K562 (cell line): ENCODE data around the gene RAB25. TPM values are rescaled to one million over a fixed set of nuclear protein-coding genes. Genes with fewer than 3 reads are reported as not detected.

ENCODE experiments used
- ATF7 ChIP-seq: fragments of 450-650 bp; IDR thresholded peaks from 2 replicates; pipeline ENCODE4 v1.7.1; 2014; ENCODE audit warnings: mild to moderate bottlenecking, moderate library complexity
- CBX3 ChIP-seq, 2 experiments: IDR thresholded peaks; 1 replicate in 1 of 2; 2 replicates in 1 of 2; pipeline ENCODE4 v1.6.1; 2012; ENCODE audit warnings: inconsistent platforms in 2 of 2, low read length in 2 of 2, borderline replicate concordance in 1 of 2, control low read depth in 1 of 2
- ELF4 ChIP-seq: fragments of 450-650 bp; formaldehyde crosslinking; IDR thresholded peaks from 2 replicates; pipeline ENCODE4 v1.4.0; 2022; ENCODE audit warnings: missing genetic modification characterization
- HMGN3 ChIP-seq: IDR thresholded peaks from 2 replicates; pipeline ENCODE4 v1.6.1; 2011; ENCODE audit warnings: borderline replicate concordance, low read depth, mild to moderate bottlenecking, mixed read lengths, low read length; ENCODE audit not compliant: insufficient read length; ENCODE audit errors: extremely low read depth
- MNT ChIP-seq, 2 experiments: fragments of 450-650 bp; conservative IDR thresholded peaks; 2 replicates each; pipeline ENCODE4 v1.6.1; 2017; ENCODE audit warnings: mild to moderate bottlenecking in 2 of 2, moderate library complexity in 2 of 2
- MYC ChIP-seq, 2 experiments: fragments of 250-450 bp in 1 of 2; sonication (Bioruptor Pico) in 1 of 2; IDR thresholded peaks; 2 replicates each; pipeline versions ENCODE4 v1.5.1 to v1.6.1; 2012 to 2021; ENCODE audit warnings: low read depth in 2 of 2, borderline replicate concordance in 1 of 2, improper control_type of control experiment in 1 of 2, low read length in 1 of 2, mild to moderate bottlenecking in 1 of 2, moderate library complexity in 1 of 2
- NR4A1 ChIP-seq, 2 experiments: fragments of 250-450 bp in 1 of 2; fragments of 450-650 bp in 1 of 2; sonication (Bioruptor Pico) in 1 of 2; IDR thresholded peaks; 2 replicates each; pipeline versions ENCODE4 v1.4.0 to v1.6.1; 2016 to 2020; ENCODE audit warnings: mild to moderate bottlenecking in 2 of 2, missing compliant biosample characterization in 1 of 2, missing genetic modification characterization in 1 of 2, moderate library complexity in 1 of 2
- PCBP2 ChIP-seq: fragments of 200-400 bp; formaldehyde crosslinking; IDR thresholded peaks from 2 replicates; pipeline ENCODE4 v1.6.1; 2018; ENCODE audit warnings: low read length, low read depth, mild to moderate bottlenecking, moderate library complexity; ENCODE audit not compliant: poor library complexity, severe bottlenecking
- PHF8 ChIP-seq: fragments of 200-600 bp; sonication (generic); IDR thresholded peaks from 2 replicates; pipeline ENCODE4 v1.6.1; 2012; ENCODE audit warnings: mixed run types, mild to moderate bottlenecking, inconsistent platforms, low read length, moderate library complexity, borderline replicate concordance
- POLR2AphosphoS5 ChIP-seq: IDR thresholded peaks from 2 replicates; pipeline ENCODE4 v1.6.1; 2011; ENCODE audit warnings: mild to moderate bottlenecking, low read depth, low read length, moderate library complexity; ENCODE audit not compliant: control insufficient read depth, insufficient read depth
- SNRNP70 ChIP-seq: fragments of 200-400 bp; formaldehyde crosslinking; optimal IDR thresholded peaks from 2 replicates; pipeline ENCODE3; 2017; ENCODE audit warnings: low read depth, low read length
- SP2 ChIP-seq: IDR thresholded peaks from 2 replicates; pipeline ENCODE4 v1.6.1; 2011; ENCODE audit warnings: mild to moderate bottlenecking, low read depth, low read length, moderate library complexity; ENCODE audit not compliant: poor library complexity, severe bottlenecking; ENCODE audit errors: extremely low read depth
- TARDBP ChIP-seq: fragments of 450-650 bp; IDR thresholded peaks from 2 replicates; pipeline ENCODE4 v1.6.1; 2016
- TBP ChIP-seq: optimal IDR thresholded peaks from 2 replicates; pipeline ENCODE3; 2011; ENCODE audit warnings: low read depth, low read length, improper control_type of control experiment
- TEAD1 ChIP-seq, 2 experiments: fragments of 450-650 bp in 1 of 2; sonication (generic) in 1 of 2; formaldehyde crosslinking; IDR thresholded peaks; 2 replicates each; pipeline versions ENCODE4 v1.4.0 to v1.8.0; 2020 to 2022; ENCODE audit warnings: mild to moderate bottlenecking in 2 of 2, missing genetic modification reagents in 1 of 2
- UBTF ChIP-seq, 2 experiments: IDR thresholded peaks; 2 replicates each; pipeline ENCODE4 v1.6.1; 2012; ENCODE audit warnings: improper control_type of control experiment in 2 of 2, low read depth in 2 of 2, low read length in 2 of 2, borderline replicate concordance in 1 of 2
- polyA plus RNA-seq, 8 experiments: library from polyadenylated mRNA; depleted of rRNA in 4 of 8; stranded (reverse) in 5 of 8; unstranded in 3 of 8; fragments of >200 nt; fragmentation: Nextera tagmentation in 2 of 8; fragmentation: Illumina TruSeq in 1 of 8; extraction: Ambion mirVana in 2 of 8; extraction: Trizol in 1 of 8; gene quantifications; 2 replicates each; pipeline versions ENCODE4 v1.2.1 to v1.2.3, GENCODE V29; 2011 to 2014; ENCODE audit warnings: inconsistent platforms in 1 of 8, missing spikeins in 1 of 8
- total RNA-seq, 7 experiments: library from RNA; depleted of rRNA in 6 of 7; stranded (reverse); fragments of >200 nt in 6 of 7; fragmentation: Illumina TruSeq in 2 of 7; extraction: Trizol in 2 of 7; gene quantifications; 2 replicates each; pipeline versions ENCODE4 v1.2.1 to v1.2.3, GENCODE V29; 2011 to 2021; ENCODE audit warnings: low replicate concordance in 1 of 7
- TF ChIP-seq, protein P1 (sequence below): fragments of 450-650 bp; IDR thresholded peaks from 2 replicates; pipeline ENCODE4 v1.6.1; 2014; ENCODE audit warnings: low read depth, mild to moderate bottlenecking, moderate library complexity, borderline replicate concordance

Gene RAB25
- total and polyA plus RNA-seq, 9 of the 15 experiments (the other 6 are each of a cell fraction or from before 2014, with no cell fraction given), result 0.10 to 0.27 (median 0.13) TPM; not detected in 6

DNA sequence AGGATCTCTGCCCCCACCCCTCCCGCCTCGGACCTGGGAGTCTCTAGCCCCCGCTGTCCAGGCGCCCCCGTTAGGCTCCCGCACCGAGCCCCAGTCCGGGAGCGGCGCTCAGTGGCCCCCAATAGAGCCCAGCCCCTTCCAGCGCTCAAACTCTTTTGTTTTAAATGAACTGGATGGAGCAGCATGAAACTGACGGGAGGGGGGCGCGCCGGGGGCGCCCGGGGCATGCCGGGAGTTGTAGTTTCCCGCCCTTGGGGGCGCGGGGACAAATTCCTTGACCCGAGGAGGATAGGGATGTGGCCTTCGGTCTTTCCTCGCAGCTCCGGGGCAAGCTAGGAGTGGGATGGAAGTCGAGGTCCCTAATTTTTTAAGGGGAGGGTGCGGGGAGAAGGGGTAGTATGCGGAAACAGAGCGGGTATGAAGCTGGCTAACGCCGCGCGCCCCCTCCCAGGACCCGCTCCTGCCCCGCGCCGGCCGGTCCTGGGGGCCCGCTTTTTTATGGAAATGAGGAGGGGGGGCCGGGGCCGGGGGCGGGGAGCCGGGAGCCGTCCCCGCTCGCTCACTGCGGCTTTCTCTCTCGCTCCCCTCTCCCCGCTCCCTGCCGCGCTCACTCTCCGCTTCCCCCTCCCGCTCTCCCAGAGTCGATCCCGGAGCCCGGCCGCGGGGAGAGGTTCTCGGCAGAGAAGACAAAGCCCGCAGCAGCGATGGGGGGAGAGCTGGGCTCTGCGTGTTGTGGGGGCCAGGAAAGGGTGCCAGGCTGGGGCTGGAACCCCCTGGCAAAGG is 21.5 kb downstream of the RAB25 start, which contains the start of gene MEX3A (continued):
- TF ChIP-seq TARDBP, result no peak
- no peak for TF ChIP-seq PCBP2
- no peak for TF ChIP-seq SNRNP70
- TF ChIP-seq POLR2AphosphoS5, result peak; percentile 53; the same call in 1 of the 2 replicates
- TF ChIP-seq HMGN3, result peak; percentile 8
- TF ChIP-seq TEAD1 (CRISPR knock-in tag; IDR thresholded peaks at IDR 0.05), result peak in 1 of 2 experiments; percentile 76; a peak in 1 of 4 replicates
- TF ChIP-seq ATF7, result peak; percentile 76
- peak; percentile 84 for TF ChIP-seq MYC (IDR thresholded peaks at IDR 0.05; ENCODE audit: low read depth, low read length)
- no peak for TF ChIP-seq MYC (CRISPR knock-in tag; IDR thresholded peaks at IDR 0.05; ENCODE audit: borderline replicate concordance, low read depth)
- no peak for TF ChIP-seq ELF4
- TF ChIP-seq CBX3 (IDR thresholded peaks at IDR 0.05; ENCODE audit: borderline replicate concordance in 1 of 2, low read length in 2 of 2), result 0 out of 3 replicates have a peak, but pooled peaks of 1 of the 2 experiments have one; percentile 28
- TF ChIP-seq, protein P1, sequence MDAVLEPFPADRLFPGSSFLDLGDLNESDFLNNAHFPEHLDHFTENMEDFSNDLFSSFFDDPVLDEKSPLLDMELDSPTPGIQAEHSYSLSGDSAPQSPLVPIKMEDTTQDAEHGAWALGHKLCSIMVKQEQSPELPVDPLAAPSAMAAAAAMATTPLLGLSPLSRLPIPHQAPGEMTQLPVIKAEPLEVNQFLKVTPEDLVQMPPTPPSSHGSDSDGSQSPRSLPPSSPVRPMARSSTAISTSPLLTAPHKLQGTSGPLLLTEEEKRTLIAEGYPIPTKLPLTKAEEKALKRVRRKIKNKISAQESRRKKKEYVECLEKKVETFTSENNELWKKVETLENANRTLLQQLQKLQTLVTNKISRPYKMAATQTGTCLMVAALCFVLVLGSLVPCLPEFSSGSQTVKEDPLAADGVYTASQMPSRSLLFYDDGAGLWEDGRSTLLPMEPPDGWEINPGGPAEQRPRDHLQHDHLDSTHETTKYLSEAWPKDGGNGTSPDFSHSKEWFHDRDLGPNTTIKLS, result peak; percentile 64; the same call in 1 of the 2 replicates
- TF ChIP-seq UBTF (IDR thresholded peaks at IDR 0.05; ENCODE audit: borderline replicate concordance in 1 of 2, low read depth in 2 of 2, low read length in 2 of 2), result 0 out of 4 replicates have a peak, but pooled peaks have one; percentile 7 to 52
- TF ChIP-seq NR4A1 (CRISPR knock-in tag; IDR thresholded peaks at IDR 0.05), result no peak
- no peak for TF ChIP-seq NR4A1 (tag; IDR thresholded peaks at IDR 0.05)
- no peak for TF ChIP-seq SP2
- TF ChIP-seq PHF8, result peak; percentile 34; the same call in 1 of the 2 replicates
- peak; percentile 91 to 95 for TF ChIP-seq MNT (conservative IDR thresholded peaks at IDR 0.05)
- peak; percentile 25 for TF ChIP-seq TBP
